Measurements from ENCODE around the gene JARID2.

GRCh38 chr6:15528870-15529269, 283.0 kb downstream of the JARID2 start:
- TF ChIP-seq CTCF (IDR thresholded peaks at IDR 0.05) (no peak), POLR2A (IDR thresholded peaks at IDR 0.05) (no peak)
